ENCODE measurements around the gene GMPR2.
A peak's percentile ranks its signal among the peaks of the same experiment; 100 is the strongest.
"Not testable (repeated sequence)": the region's sequence is repeated elsewhere in the genome, so short reads cannot be mapped to it uniquely, and the experiment has no call there.

Gene GMPR2

GRCh38 chr14:24219080-24219479 lies 13.6 kb upstream of the GMPR2 start:
- TF ChIP-seq CTCF (IDR thresholded peaks at IDR 0.05; ENCODE audit: control insufficient read depth, insufficient read depth, low read depth, low read length, missing control alignments) = no peak
- H3K4me3 ChIP-seq (ENCODE audit: control insufficient read depth, low read depth, low read length) = no peak overlapping the region
- DNase-seq (ENCODE audit: low read depth) = no peak

GRCh38 chr14:24219521-24219920 lies 13.2 kb upstream of the GMPR2 start:
- H3K4me3 ChIP-seq (ENCODE audit: control insufficient read depth, low read depth, low read length) = no peak overlapping the region
- no peak for DNase-seq (ENCODE audit: low read depth)
- TF ChIP-seq CTCF (IDR thresholded peaks at IDR 0.05; ENCODE audit: control insufficient read depth, insufficient read depth, low read depth, low read length, missing control alignments) = no peak

- not testable (repeated sequence) for H3K4me3 ChIP-seq (ENCODE audit: control insufficient read depth, low read depth, low read length); DNase-seq (ENCODE audit: low read depth)
Measured at GRCh38 chr14:24222987-24223386, 9.7 kb upstream of the GMPR2 start.

GRCh38 chr14:24224618-24225071 lies 8.1 kb upstream of the GMPR2 start:
- no peak for TF ChIP-seq CTCF (IDR thresholded peaks at IDR 0.05; ENCODE audit: control insufficient read depth, insufficient read depth, low read depth, low read length, missing control alignments)
- DNase-seq (ENCODE audit: low read depth) = no peak

GRCh38 chr14:24226473-24226872 lies 6.3 kb upstream of the GMPR2 start:
- DNase-seq (ENCODE audit: low read depth) = no peak
- no peak overlapping the region for H3K4me3 ChIP-seq (ENCODE audit: control insufficient read depth, low read depth, low read length)
- no peak for TF ChIP-seq CTCF (IDR thresholded peaks at IDR 0.05; ENCODE audit: control insufficient read depth, insufficient read depth, low read depth, low read length, missing control alignments)

More at GRCh38 chr14:24224618-24225071, 8.1 kb upstream of the GMPR2 start:
- H3K4me3 ChIP-seq (ENCODE audit: control insufficient read depth, low read depth, low read length) = no peak overlapping the region

- TF ChIP-seq CTCF (IDR thresholded peaks at IDR 0.05; ENCODE audit: control insufficient read depth, insufficient read depth, low read depth, low read length, missing control alignments) = no peak
- no peak for DNase-seq (ENCODE audit: low read depth)
- no peak overlapping the region for H3K4me3 ChIP-seq (ENCODE audit: control insufficient read depth, low read depth, low read length)
Measured at GRCh38 chr14:24228902-24229301, 3.8 kb upstream of the GMPR2 start.

- no peak for DNase-seq (ENCODE audit: low read depth)
- no peak for TF ChIP-seq CTCF (IDR thresholded peaks at IDR 0.05; ENCODE audit: control insufficient read depth, insufficient read depth, low read depth, low read length, missing control alignments)
- peak overlapping the region; percentile 66 for H3K4me3 ChIP-seq (ENCODE audit: control insufficient read depth, low read depth, low read length)
Measured at GRCh38 chr14:24231263-24232120, 1.2 kb upstream of the GMPR2 start.

Data from AG09309 (cell line).